GM20000 (cell line): ENCODE measurements around the gene LCP2.

Source experiments
- DNase-seq: peaks from one replicate; pipeline ENCODE4 v3.0.0; 2012; ENCODE audit warnings: low spot score
- CTCF ChIP-seq: IDR thresholded peaks from 2 replicates; pipeline ENCODE4 v1.5.1; 2012; ENCODE audit warnings: mild to moderate bottlenecking, control low read depth; ENCODE audit errors: extremely low read depth, missing control alignments

LCP2 gene

DNA sequence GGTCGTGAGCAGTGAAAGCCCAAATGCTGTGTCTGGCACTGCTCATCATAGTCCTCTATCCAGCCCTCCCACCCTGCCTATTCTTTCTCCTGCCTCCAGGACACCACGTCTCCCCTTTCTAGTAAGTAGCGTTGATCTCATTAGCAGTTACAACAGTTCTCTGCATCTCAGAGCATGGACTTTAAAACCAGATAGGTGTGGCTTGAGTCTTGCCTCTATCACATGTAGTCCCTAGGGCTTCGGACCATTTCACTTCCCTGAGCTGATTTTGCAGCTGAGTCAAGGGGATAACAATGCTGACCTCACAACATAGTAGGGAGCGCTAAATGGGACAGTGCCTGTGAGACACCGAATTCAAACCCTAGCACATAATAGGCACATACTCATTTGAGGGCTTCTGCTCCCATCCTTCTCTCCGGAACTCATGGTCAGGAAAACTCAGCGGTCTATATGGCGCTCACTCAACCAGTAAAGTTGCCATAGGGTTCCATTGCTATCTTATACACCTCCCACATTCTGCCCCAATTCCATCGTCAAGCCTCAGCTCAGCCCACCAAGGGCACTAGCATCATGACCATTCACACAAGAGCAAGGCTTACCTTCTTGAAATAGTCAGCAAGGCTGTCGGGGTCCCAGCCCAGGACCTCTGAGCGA lies 515 bp downstream of the LCP2 start:
- peak; percentile 51 for DNase-seq
- TF ChIP-seq CTCF: no peak

- no peak for TF ChIP-seq CTCF
Measured at GRCh38 chr5:170296036-170296934, 1.3 kb downstream of the LCP2 start.

DNA sequence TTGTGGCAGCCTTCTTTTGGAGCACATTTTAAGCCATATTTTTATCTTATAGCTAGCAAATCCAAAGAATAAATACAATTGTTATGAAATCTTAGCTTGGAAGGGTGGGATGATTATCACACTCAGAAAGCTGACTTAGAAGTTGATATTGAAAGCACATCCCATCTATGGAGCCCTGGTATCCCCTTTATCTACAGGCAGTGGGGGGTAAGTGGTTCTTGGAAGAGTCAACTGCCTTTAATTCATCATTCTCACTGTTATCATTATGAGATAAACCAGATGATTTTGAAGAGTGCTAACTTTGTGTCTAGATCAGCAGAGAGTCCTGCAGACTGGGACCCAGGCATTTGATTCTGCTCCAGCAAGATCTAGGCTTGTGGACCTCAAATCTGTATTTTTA lies 3.0 kb downstream of the LCP2 start:
- TF ChIP-seq CTCF: no peak
- no peak for DNase-seq

More at GRCh38 chr5:170296036-170296934, 1.3 kb downstream of the LCP2 start:
- no peak for DNase-seq

DNA sequence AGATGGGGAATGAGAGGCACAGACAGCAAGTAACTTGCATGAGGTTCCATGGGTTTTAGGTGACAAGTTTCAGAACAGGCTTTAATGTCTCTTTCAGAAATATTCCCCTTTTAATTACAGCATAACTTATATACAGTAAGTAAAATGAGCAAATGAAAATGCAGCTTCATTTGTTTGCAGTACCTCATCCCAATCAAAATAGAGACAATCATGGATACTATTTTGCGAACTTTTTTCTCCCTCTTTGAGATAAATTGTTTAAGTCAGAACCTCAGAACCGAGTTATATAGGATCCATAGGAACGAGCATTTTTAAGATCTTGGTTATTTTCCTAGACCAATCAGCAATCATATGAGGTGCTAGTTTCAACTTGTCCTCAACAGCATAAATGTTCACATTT lies 3.5 kb downstream of the LCP2 start:
- TF ChIP-seq CTCF: no peak
- DNase-seq: no peak

GRCh38 chr5:170293273-170293672 lies 4.3 kb downstream of the LCP2 start:
- peak; percentile 71 for DNase-seq

DNA sequence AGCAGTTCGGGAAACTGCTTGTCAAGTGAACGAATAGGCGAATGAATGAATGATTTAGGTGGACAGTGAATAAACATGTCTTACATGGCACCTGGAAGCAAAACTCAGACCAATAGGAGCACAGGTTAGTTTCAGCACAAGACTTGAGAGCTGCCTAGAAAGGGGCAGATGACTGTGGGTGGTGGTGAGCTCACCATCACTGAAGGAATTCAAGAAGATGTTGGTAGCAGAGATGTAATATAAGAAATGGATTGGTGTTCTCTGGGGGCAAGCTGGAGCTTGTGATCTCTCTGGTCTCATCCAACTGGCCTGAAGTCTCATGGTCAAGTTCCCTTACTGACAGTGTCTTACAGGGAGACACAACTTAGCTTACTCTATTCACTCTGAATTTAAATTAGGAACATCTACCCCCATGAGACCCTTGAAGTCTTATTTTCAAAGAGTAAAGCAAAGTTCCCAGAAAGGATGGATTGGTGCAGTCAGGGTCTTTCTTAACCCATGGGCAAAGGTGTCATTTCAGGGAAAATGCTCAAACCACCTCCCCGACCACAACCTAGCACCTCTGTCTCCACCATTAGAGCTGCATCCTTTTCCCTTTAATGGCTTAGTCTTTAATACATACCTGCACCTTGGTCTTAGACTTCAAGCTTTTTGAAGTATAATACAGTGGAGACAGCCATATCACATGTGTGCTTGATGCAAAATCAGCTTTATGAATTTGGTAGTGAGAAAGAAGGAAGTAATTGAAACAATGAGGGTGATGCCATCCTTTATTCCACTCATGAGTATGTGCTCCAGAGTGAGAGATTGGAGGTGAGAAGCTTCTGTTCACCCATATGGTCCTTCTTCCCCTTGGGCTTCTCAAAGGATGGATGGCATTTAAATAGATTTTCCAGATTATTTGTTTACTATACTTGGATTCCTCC lies 5.1 kb downstream of the LCP2 start:
- DNase-seq: no peak
- TF ChIP-seq CTCF: no peak

More at GRCh38 chr5:170293273-170293672, 4.3 kb downstream of the LCP2 start:
- no peak for TF ChIP-seq CTCF
